Measurements from ENCODE around the gene MAN1B1.

The MAN1B1 gene

GRCh38 chr9:137148242-137148641 lies 61.5 kb downstream of the MAN1B1 start:
- no peak for DNase-seq

- DNase-seq: no peak
These were observed 61.9 kb downstream of the MAN1B1 start for GRCh38 chr9:137148661-137149060.

- no peak for DNase-seq
These were observed 62.6 kb downstream of the MAN1B1 start for GRCh38 chr9:137149363-137149762.

GRCh38 chr9:137149942-137150616 lies 63.3 kb downstream of the MAN1B1 start:
- peak; percentile 23 for DNase-seq

- peak; percentile 56 for DNase-seq
These were observed 64.1 kb downstream of the MAN1B1 start for GRCh38 chr9:137150617-137151457.

GRCh38 chr9:137152844-137153405 lies 66.1 kb downstream of the MAN1B1 start:
- DNase-seq: no peak

- DNase-seq: peak; percentile 58
These were observed 70.0 kb downstream of the MAN1B1 start for GRCh38 chr9:137156567-137157375.

GRCh38 chr9:137157618-137158415 lies 71.0 kb downstream of the MAN1B1 start:
- DNase-seq: no peak

- DNase-seq: no peak
These were observed 71.8 kb downstream of the MAN1B1 start for GRCh38 chr9:137158625-137159024.
